ENCODE results near the gene SIGLEC7.

DNA sequence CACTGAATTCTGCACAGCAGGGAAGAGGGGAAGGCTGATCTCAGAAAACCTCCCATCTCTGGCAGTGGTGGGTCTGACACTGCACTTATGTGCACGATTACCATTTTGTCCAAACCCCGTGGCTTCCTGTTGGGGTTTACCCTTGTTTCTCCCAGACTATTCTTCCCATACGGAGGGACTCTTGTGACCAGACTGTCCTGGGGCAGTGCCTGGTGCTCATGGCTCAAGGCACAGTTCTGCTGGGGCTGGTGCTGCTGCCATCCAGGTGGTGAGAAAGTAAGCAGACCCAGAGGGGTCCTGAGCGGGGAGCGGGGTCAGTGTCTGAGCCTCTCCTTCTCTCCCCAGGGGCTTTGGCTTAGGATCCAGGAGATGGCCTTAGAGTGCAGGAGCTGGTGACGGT lies 22.5 kb upstream of the SIGLEC7 start:
- no peak for TF ChIP-seq ZNF423 (tag by site-specific recombination; IDR thresholded peaks at IDR 0.05)
- TF ChIP-seq ZNF785 (tag by site-specific recombination; IDR thresholded peaks at IDR 0.05), result no peak
- TF ChIP-seq, protein P1, sequence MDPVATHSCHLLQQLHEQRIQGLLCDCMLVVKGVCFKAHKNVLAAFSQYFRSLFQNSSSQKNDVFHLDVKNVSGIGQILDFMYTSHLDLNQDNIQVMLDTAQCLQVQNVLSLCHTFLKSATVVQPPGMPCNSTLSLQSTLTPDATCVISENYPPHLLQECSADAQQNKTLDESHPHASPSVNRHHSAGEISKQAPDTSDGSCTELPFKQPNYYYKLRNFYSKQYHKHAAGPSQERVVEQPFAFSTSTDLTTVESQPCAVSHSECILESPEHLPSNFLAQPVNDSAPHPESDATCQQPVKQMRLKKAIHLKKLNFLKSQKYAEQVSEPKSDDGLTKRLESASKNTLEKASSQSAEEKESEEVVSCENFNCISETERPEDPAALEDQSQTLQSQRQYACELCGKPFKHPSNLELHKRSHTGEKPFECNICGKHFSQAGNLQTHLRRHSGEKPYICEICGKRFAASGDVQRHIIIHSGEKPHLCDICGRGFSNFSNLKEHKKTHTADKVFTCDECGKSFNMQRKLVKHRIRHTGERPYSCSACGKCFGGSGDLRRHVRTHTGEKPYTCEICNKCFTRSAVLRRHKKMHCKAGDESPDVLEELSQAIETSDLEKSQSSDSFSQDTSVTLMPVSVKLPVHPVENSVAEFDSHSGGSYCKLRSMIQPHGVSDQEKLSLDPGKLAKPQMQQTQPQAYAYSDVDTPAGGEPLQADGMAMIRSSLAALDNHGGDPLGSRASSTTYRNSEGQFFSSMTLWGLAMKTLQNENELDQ (tag by site-specific recombination; IDR thresholded peaks at IDR 0.05; ENCODE audit: low read depth), result no peak
- TF ChIP-seq, protein P2, sequence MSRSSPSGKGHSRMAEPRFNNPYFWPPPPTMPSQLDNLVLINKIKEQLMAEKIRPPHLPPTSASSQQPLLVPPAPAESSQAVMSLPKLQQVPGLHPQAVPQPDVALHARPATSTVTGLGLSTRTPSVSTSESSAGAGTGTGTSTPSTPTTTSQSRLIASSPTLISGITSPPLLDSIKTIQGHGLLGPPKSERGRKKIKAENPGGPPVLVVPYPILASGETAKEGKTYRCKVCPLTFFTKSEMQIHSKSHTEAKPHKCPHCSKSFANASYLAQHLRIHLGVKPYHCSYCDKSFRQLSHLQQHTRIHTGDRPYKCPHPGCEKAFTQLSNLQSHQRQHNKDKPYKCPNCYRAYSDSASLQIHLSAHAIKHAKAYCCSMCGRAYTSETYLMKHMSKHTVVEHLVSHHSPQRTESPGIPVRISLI (tag by site-specific recombination; IDR thresholded peaks at IDR 0.05), result no peak
- TF ChIP-seq, protein P3, sequence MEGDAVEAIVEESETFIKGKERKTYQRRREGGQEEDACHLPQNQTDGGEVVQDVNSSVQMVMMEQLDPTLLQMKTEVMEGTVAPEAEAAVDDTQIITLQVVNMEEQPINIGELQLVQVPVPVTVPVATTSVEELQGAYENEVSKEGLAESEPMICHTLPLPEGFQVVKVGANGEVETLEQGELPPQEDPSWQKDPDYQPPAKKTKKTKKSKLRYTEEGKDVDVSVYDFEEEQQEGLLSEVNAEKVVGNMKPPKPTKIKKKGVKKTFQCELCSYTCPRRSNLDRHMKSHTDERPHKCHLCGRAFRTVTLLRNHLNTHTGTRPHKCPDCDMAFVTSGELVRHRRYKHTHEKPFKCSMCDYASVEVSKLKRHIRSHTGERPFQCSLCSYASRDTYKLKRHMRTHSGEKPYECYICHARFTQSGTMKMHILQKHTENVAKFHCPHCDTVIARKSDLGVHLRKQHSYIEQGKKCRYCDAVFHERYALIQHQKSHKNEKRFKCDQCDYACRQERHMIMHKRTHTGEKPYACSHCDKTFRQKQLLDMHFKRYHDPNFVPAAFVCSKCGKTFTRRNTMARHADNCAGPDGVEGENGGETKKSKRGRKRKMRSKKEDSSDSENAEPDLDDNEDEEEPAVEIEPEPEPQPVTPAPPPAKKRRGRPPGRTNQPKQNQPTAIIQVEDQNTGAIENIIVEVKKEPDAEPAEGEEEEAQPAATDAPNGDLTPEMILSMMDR (tag by site-specific recombination; IDR thresholded peaks at IDR 0.05), result no peak
- TF ChIP-seq, protein P4, sequence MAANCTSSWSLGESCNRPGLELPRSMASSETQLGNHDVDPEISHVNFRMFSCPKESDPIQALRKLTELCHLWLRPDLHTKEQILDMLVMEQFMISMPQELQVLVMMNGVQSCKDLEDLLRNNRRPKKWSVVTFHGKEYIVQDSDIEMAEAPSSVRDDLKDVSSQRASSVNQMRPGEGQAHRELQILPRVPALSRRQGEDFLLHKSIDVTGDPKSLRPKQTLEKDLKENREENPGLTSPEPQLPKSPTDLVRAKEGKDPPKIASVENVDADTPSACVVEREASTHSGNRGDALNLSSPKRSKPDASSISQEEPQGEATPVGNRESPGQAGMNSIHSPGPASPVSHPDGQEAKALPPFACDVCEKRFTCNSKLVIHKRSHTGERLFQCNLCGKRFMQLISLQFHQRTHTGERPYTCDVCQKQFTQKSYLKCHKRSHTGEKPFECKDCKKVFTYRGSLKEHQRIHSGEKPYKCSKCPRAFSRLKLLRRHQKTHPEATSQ (tag by site-specific recombination; IDR thresholded peaks at IDR 0.05), result no peak
- TF ChIP-seq KLF7 (tag by site-specific recombination; IDR thresholded peaks at IDR 0.05; ENCODE audit: borderline replicate concordance), result no peak
- TF ChIP-seq, protein P5, sequence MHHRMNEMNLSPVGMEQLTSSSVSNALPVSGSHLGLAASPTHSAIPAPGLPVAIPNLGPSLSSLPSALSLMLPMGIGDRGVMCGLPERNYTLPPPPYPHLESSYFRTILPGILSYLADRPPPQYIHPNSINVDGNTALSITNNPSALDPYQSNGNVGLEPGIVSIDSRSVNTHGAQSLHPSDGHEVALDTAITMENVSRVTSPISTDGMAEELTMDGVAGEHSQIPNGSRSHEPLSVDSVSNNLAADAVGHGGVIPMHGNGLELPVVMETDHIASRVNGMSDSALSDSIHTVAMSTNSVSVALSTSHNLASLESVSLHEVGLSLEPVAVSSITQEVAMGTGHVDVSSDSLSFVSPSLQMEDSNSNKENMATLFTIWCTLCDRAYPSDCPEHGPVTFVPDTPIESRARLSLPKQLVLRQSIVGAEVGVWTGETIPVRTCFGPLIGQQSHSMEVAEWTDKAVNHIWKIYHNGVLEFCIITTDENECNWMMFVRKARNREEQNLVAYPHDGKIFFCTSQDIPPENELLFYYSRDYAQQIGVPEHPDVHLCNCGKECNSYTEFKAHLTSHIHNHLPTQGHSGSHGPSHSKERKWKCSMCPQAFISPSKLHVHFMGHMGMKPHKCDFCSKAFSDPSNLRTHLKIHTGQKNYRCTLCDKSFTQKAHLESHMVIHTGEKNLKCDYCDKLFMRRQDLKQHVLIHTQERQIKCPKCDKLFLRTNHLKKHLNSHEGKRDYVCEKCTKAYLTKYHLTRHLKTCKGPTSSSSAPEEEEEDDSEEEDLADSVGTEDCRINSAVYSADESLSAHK (tag by site-specific recombination; IDR thresholded peaks at IDR 0.05), result no peak
- no peak for TF ChIP-seq RBAK (tag by site-specific recombination; IDR thresholded peaks at IDR 0.05)

Measured in HEK293 (cell line).